ENCODE results near the gene CDH12. TPM values are rescaled to one million over a fixed set of nuclear protein-coding genes. Genes with fewer than 3 reads are reported as not detected.

Gene CDH12
- total and polyA plus RNA-seq, 7 donors, result 0.04 TPM; not detected in 6

DNA sequence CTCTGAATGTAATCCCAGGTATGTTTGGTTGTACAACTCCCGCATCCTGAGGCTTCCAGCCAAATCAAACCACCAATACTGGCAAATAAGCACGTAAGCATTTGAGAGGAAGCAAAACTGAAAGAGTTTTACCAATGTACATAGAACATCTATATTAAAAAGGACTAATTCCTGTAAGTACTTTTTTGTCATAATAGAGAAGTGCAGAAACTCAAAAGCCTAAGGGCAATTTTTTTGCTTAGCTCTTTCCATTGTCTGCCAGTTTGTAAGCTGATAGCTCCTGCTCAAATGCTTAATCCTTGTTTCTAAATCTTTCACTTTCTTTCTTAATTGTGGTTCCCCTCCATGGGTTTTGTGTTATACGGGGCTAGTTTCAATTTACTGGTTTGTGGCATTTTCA, 1151.8 kb downstream of the CDH12 start:
- intact Hi-C loops (cut with DNase I), result no loop called here
- no peak for DNase-seq
- H3K27ac ChIP-seq, result no peak overlapping the region
- H3K4me1 ChIP-seq, result no peaks in the 10 kb centered on the region
- no peaks in the 10 kb centered on the region for H3K9me3 ChIP-seq
- H3K36me3 ChIP-seq, result no peaks in the 10 kb centered on the region
- H3K4me3 ChIP-seq, result no peak overlapping the region
- no peaks in the 10 kb centered on the region for H3K27me3 ChIP-seq
- no peak for TF ChIP-seq EP300 (IDR thresholded peaks at IDR 0.05)
- TF ChIP-seq POLR2A (IDR thresholded peaks at IDR 0.05), result no peak
- TF ChIP-seq, protein P1, sequence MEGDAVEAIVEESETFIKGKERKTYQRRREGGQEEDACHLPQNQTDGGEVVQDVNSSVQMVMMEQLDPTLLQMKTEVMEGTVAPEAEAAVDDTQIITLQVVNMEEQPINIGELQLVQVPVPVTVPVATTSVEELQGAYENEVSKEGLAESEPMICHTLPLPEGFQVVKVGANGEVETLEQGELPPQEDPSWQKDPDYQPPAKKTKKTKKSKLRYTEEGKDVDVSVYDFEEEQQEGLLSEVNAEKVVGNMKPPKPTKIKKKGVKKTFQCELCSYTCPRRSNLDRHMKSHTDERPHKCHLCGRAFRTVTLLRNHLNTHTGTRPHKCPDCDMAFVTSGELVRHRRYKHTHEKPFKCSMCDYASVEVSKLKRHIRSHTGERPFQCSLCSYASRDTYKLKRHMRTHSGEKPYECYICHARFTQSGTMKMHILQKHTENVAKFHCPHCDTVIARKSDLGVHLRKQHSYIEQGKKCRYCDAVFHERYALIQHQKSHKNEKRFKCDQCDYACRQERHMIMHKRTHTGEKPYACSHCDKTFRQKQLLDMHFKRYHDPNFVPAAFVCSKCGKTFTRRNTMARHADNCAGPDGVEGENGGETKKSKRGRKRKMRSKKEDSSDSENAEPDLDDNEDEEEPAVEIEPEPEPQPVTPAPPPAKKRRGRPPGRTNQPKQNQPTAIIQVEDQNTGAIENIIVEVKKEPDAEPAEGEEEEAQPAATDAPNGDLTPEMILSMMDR (IDR thresholded peaks at IDR 0.05), result no peak
- TF ChIP-seq POLR2AphosphoS5 (IDR thresholded peaks at IDR 0.05), result no peak
- WGBS, 2 donors, result 77 to 82% methylated on average over 3 of the region's 3 CpGs
